ENCODE data around the gene CTSD. TPM values are rescaled to one million over a fixed set of nuclear protein-coding genes. Genes with fewer than 3 reads are reported as not detected.

CTSD gene
- total and polyA plus RNA-seq, 2 experiments from 2014 or later, result 67.1 to 251 TPM

DNA sequence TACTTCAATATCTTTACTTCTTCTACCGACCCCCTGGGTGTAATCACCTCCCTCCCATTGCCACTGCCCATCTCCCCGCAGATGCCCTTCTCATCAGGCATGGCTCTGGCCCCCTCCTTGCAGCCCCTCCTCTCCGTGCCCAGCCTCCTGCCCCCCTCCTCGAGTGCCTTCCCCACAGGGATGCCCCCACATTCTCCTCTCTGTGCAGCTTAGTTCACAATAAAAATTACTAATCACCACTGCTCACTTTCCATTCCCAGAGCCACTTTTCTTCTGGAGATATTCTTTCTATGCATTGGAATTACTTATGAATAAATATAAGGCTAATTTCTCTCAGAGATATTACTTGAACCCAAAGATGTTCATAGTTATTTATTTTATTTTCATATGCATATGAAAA is 35.4 kb downstream of the CTSD start:
- H3K27me3 ChIP-seq (ENCODE audit: insufficient read depth), result no peaks in the 10 kb centered on the region
- H3K4me2 ChIP-seq, result no peak overlapping the region
- H3K4me1 Mint-ChIP-seq, result no peaks in the 10 kb centered on the region
- no peak overlapping the region for H2AFZ ChIP-seq
- H3K27ac ChIP-seq (ENCODE audit: low read depth), result no peak overlapping the region
- H3K79me2 ChIP-seq (replicated peaks; ENCODE audit: insufficient read depth), result no peaks in the 10 kb centered on the region
- H3K27me3 Mint-ChIP-seq (ENCODE audit: insufficient read depth, low read depth, poor library complexity), result peaks cover 15% of the 10 kb centered on the region
- TF ChIP-seq ZNF331 (CRISPR knock-in tag; IDR thresholded peaks at IDR 0.05; ENCODE audit: low read depth) (no peak), EZH2phosphoT487 (IDR thresholded peaks at IDR 0.05; ENCODE audit: unreplicated experiment) (no peak), EZH2 (IDR thresholded peaks at IDR 0.05; ENCODE audit: low read depth, unreplicated experiment) (no peak), STAT1 (IDR thresholded peaks at IDR 0.05; ENCODE audit: unreplicated experiment) (no peak), NANOG (IDR thresholded peaks at IDR 0.05; ENCODE audit: borderline replicate concordance) (no peak), POLR2AphosphoS5 (IDR thresholded peaks at IDR 0.05; ENCODE audit: low read depth) (no peak), CREB1 (CRISPR knock-in tag; IDR thresholded peaks at IDR 0.05; ENCODE audit: low read depth) (no peak), ZNF114 (CRISPR knock-in tag; IDR thresholded peaks at IDR 0.05) (no peak), JUNB (IDR thresholded peaks at IDR 0.05; ENCODE audit: unreplicated experiment) (no peak)
- TF ChIP-seq, protein P1, sequence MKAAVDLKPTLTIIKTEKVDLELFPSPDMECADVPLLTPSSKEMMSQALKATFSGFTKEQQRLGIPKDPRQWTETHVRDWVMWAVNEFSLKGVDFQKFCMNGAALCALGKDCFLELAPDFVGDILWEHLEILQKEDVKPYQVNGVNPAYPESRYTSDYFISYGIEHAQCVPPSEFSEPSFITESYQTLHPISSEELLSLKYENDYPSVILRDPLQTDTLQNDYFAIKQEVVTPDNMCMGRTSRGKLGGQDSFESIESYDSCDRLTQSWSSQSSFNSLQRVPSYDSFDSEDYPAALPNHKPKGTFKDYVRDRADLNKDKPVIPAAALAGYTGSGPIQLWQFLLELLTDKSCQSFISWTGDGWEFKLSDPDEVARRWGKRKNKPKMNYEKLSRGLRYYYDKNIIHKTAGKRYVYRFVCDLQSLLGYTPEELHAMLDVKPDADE (IDR thresholded peaks at IDR 0.05), result no peak
- TF ChIP-seq, protein P2, sequence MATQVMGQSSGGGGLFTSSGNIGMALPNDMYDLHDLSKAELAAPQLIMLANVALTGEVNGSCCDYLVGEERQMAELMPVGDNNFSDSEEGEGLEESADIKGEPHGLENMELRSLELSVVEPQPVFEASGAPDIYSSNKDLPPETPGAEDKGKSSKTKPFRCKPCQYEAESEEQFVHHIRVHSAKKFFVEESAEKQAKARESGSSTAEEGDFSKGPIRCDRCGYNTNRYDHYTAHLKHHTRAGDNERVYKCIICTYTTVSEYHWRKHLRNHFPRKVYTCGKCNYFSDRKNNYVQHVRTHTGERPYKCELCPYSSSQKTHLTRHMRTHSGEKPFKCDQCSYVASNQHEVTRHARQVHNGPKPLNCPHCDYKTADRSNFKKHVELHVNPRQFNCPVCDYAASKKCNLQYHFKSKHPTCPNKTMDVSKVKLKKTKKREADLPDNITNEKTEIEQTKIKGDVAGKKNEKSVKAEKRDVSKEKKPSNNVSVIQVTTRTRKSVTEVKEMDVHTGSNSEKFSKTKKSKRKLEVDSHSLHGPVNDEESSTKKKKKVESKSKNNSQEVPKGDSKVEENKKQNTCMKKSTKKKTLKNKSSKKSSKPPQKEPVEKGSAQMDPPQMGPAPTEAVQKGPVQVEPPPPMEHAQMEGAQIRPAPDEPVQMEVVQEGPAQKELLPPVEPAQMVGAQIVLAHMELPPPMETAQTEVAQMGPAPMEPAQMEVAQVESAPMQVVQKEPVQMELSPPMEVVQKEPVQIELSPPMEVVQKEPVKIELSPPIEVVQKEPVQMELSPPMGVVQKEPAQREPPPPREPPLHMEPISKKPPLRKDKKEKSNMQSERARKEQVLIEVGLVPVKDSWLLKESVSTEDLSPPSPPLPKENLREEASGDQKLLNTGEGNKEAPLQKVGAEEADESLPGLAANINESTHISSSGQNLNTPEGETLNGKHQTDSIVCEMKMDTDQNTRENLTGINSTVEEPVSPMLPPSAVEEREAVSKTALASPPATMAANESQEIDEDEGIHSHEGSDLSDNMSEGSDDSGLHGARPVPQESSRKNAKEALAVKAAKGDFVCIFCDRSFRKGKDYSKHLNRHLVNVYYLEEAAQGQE (IDR thresholded peaks at IDR 0.05; ENCODE audit: unreplicated experiment), result no peak
- TF ChIP-seq, protein P3, sequence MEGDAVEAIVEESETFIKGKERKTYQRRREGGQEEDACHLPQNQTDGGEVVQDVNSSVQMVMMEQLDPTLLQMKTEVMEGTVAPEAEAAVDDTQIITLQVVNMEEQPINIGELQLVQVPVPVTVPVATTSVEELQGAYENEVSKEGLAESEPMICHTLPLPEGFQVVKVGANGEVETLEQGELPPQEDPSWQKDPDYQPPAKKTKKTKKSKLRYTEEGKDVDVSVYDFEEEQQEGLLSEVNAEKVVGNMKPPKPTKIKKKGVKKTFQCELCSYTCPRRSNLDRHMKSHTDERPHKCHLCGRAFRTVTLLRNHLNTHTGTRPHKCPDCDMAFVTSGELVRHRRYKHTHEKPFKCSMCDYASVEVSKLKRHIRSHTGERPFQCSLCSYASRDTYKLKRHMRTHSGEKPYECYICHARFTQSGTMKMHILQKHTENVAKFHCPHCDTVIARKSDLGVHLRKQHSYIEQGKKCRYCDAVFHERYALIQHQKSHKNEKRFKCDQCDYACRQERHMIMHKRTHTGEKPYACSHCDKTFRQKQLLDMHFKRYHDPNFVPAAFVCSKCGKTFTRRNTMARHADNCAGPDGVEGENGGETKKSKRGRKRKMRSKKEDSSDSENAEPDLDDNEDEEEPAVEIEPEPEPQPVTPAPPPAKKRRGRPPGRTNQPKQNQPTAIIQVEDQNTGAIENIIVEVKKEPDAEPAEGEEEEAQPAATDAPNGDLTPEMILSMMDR (conservative IDR thresholded peaks at IDR 0.05; ENCODE audit: low read depth in 2 of 2), result no peak
- TF ChIP-seq, protein P4, sequence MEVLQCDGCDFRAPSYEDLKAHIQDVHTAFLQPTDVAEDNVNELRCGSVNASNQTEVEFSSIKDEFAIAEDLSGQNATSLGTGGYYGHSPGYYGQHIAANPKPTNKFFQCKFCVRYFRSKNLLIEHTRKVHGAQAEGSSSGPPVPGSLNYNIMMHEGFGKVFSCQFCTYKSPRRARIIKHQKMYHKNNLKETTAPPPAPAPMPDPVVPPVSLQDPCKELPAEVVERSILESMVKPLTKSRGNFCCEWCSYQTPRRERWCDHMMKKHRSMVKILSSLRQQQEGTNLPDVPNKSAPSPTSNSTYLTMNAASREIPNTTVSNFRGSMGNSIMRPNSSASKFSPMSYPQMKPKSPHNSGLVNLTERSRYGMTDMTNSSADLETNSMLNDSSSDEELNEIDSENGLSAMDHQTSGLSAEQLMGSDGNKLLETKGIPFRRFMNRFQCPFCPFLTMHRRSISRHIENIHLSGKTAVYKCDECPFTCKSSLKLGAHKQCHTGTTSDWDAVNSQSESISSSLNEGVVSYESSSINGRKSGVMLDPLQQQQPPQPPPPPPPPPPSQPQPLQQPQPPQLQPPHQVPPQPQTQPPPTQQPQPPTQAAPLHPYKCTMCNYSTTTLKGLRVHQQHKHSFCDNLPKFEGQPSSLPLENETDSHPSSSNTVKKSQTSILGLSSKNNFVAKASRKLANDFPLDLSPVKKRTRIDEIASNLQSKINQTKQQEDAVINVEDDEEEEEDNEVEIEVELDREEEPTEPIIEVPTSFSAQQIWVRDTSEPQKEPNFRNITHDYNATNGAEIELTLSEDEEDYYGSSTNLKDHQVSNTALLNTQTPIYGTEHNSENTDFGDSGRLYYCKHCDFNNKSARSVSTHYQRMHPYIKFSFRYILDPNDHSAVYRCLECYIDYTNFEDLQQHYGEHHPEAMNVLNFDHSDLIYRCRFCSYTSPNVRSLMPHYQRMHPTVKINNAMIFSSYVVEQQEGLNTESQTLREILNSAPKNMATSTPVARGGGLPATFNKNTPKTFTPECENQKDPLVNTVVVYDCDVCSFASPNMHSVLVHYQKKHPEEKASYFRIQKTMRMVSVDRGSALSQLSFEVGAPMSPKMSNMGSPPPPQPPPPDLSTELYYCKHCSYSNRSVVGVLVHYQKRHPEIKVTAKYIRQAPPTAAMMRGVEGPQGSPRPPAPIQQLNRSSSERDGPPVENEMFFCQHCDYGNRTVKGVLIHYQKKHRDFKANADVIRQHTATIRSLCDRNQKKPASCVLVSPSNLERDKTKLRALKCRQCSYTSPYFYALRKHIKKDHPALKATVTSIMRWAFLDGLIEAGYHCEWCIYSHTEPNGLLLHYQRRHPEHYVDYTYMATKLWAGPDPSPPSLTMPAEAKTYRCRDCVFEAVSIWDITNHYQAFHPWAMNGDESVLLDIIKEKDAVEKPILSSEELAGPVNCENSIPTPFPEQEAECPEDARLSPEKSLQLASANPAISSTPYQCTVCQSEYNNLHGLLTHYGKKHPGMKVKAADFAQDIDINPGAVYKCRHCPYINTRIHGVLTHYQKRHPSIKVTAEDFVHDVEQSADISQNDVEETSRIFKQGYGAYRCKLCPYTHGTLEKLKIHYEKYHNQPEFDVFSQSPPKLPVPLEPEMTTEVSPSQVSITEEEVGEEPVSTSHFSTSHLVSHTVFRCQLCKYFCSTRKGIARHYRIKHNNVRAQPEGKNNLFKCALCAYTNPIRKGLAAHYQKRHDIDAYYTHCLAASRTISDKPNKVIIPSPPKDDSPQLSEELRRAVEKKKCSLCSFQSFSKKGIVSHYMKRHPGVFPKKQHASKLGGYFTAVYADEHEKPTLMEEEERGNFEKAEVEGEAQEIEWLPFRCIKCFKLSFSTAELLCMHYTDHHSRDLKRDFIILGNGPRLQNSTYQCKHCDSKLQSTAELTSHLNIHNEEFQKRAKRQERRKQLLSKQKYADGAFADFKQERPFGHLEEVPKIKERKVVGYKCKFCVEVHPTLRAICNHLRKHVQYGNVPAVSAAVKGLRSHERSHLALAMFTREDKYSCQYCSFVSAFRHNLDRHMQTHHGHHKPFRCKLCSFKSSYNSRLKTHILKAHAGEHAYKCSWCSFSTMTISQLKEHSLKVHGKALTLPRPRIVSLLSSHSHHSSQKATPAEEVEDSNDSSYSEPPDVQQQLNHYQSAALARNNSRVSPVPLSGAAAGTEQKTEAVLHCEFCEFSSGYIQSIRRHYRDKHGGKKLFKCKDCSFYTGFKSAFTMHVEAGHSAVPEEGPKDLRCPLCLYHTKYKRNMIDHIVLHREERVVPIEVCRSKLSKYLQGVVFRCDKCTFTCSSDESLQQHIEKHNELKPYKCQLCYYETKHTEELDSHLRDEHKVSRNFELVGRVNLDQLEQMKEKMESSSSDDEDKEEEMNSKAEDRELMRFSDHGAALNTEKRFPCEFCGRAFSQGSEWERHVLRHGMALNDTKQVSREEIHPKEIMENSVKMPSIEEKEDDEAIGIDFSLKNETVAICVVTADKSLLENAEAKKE (CRISPR knock-in tag; IDR thresholded peaks at IDR 0.05), result no peak
- no peak overlapping the region for H3K4me3 ChIP-seq
- H3K4me3 Mint-ChIP-seq, result no peak overlapping the region
- H3K9me3 Mint-ChIP-seq, result peaks cover 8% of the 10 kb centered on the region; the same call in 2 of the 3 replicates
- no peaks in the 10 kb centered on the region for H3K4me1 ChIP-seq (ENCODE audit: insufficient read depth)
- ATAC-seq (no peak), DNase-seq (ENCODE audit: low spot score) (no peak)
- H3K9me2 ChIP-seq (ENCODE audit: insufficient read depth), result no peaks in the 10 kb centered on the region
- peaks cover 8% of the 10 kb centered on the region; the same call in 1 of the 2 replicates for H3F3A ChIP-seq (replicated peaks; ENCODE audit: low read depth)
- no peaks in the 10 kb centered on the region for H3K36me3 Mint-ChIP-seq (ENCODE audit: low read depth)
- no peaks in the 10 kb centered on the region for H4K20me1 ChIP-seq (replicated peaks; ENCODE audit: insufficient read depth)
- H3K27ac Mint-ChIP-seq, result no peak overlapping the region
- H3K36me3 ChIP-seq (ENCODE audit: insufficient read depth), result no peaks in the 10 kb centered on the region

All from GM23338 (cell line).